ENCODE results near the gene LMAN1. TPM values are rescaled to one million over a fixed set of nuclear protein-coding genes. Genes with fewer than 3 reads are reported as not detected.

The LMAN1 gene
- polyA plus RNA-seq, 1 donor from 2014 or later = 49.8 TPM

DNA sequence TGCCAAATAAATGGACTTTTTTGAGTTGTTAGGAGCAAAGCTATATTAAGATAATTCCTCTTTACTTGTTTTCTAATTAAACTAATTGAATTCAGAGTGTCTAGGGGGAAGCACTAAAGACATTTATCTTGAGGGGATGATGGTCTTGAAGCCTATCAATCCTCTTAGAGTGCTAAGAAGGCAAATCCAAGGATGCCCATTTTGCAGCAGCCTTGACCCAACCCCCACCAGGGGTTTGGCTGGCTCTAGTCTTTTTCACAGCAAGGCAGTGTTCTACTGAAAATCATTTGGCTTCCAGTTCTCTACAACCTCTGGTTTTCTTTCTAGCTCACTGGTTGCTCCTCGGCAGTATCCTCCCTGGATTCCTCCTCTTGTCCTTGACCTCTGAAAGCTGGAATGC is 79.3 kb downstream of the LMAN1 start (continued):
- TF ChIP-seq REST (IDR thresholded peaks at IDR 0.05; ENCODE audit: borderline replicate concordance) (no peak), EP300 (conservative IDR thresholded peaks at IDR 0.05; ENCODE audit: poor library complexity, severe bottlenecking) (no peak)

DNA sequence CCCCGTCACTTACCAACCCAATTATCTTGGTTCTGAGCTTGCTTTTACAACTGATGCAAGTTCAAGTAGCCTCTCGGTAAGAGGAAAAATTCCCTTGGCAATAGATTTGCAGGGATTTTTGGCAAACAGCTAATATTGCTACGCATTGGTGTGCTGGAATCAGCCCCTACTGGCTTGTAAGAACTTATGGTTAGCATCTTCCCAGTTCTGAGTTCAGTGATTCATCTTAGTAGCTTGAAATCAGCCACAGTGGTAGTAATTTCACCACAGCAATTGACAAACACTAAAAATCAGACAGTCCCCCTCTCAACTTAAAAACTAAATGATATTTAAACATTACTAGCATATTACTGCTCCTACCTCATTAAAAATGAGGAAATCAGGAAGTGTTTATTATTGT is 79.9 kb downstream of the LMAN1 start:
- no peak overlapping the region for H3K4me2 ChIP-seq (ENCODE audit: low read length)
- H4K20me1 ChIP-seq (ENCODE audit: insufficient read depth) = no peaks in the 10 kb centered on the region
- H3K9ac ChIP-seq (ENCODE audit: low read length) = no peak overlapping the region
- no peaks in the 10 kb centered on the region for H3F3A ChIP-seq (ENCODE audit: insufficient read depth, low read length, poor library complexity, severe bottlenecking)
- TF ChIP-seq TAF1 (IDR thresholded peaks at IDR 0.05; ENCODE audit: low read depth) (no peak), MXI1 (conservative IDR thresholded peaks at IDR 0.05; ENCODE audit: poor library complexity, severe bottlenecking) (no peak), RAD21 (conservative IDR thresholded peaks at IDR 0.05) (no peak), REST (IDR thresholded peaks at IDR 0.05; ENCODE audit: borderline replicate concordance) (no peak), SMC3 (conservative IDR thresholded peaks at IDR 0.05; ENCODE audit: poor library complexity) (no peak), POLR2AphosphoS5 (IDR thresholded peaks at IDR 0.05) (no peak), EP300 (conservative IDR thresholded peaks at IDR 0.05; ENCODE audit: poor library complexity, severe bottlenecking) (no peak), CTCF (IDR thresholded peaks at IDR 0.05; ENCODE audit: poor library complexity, severe bottlenecking) (no peak), EZH2 (IDR thresholded peaks at IDR 0.05; ENCODE audit: borderline replicate concordance, insufficient read depth, low read length, poor library complexity, severe bottlenecking) (no peak)
- H3K9me3 ChIP-seq (ENCODE audit: low read length) = no peaks in the 10 kb centered on the region
- H3K27me3 ChIP-seq (ENCODE audit: insufficient read depth, low read depth, low read length) = peaks cover 67% of the 10 kb centered on the region
- no peaks in the 10 kb centered on the region for H3K36me3 ChIP-seq (ENCODE audit: insufficient read depth, low read length)
- H2AFZ ChIP-seq (ENCODE audit: low read depth, low read length) = no peak overlapping the region
- H3K9me2 ChIP-seq (ENCODE audit: insufficient read depth, low read length) = no peaks in the 10 kb centered on the region
- H3K27ac ChIP-seq (ENCODE audit: low read length) = no peak overlapping the region
- H3K4me3 ChIP-seq (ENCODE audit: low read length) = no peak overlapping the region
- H3K79me2 ChIP-seq (replicated peaks; ENCODE audit: insufficient read depth, low read length) = no peaks in the 10 kb centered on the region
